Transverse colon (tissue), 4 donors: Measurements from ENCODE around the gene PCCA. TPM values are rescaled to one million over a fixed set of nuclear protein-coding genes. Genes with fewer than 3 reads are reported as not detected.

Experiments
- DNase-seq: peaks from one replicate; pipeline ENCODE4 v3.0.0-alpha.2; 2019
- H3K27ac ChIP-seq, 4 donors: fragments of 200-600 bp; sonication (generic); 2 replicates each; pipeline ENCODE4 v1.5.1; 2016 to 2018; ENCODE audit warnings: inconsistent platforms in 4 of 4
- H3K27me3 ChIP-seq: fragments of 200-600 bp; sonication (generic); 2 replicates; pipeline ENCODE4 v1.5.1; 2017; ENCODE audit warnings: inconsistent platforms
- H3K36me3 ChIP-seq, 4 donors: fragments of 200-600 bp; sonication (generic); 2 replicates each; pipeline ENCODE4 v1.5.1; 2017 to 2019; ENCODE audit warnings: inconsistent platforms in 4 of 4
- H3K4me1 ChIP-seq, 4 donors: fragments of 200-600 bp; sonication (generic); 2 replicates each; pipeline ENCODE4 v1.5.1; 2017 to 2020; ENCODE audit warnings: inconsistent platforms in 4 of 4
- H3K4me3 ChIP-seq, 4 donors: fragments of 200-600 bp; sonication (generic); 1 replicate in 1 of 4; 2 replicates in 3 of 4; pipeline versions ENCODE4 v1.5.1 to v1.6.1; 2017 to 2019; ENCODE audit warnings: inconsistent platforms in 4 of 4
- H3K9me3 ChIP-seq, 2 donors: fragments of 200-600 bp; sonication (generic); 2 replicates each; pipeline ENCODE4 v1.5.1; 2017 to 2019; ENCODE audit warnings: inconsistent platforms in 2 of 2
- EP300 ChIP-seq: sonication (generic); formaldehyde crosslinking; IDR thresholded peaks from one replicate; pipeline ENCODE4 v1.6.1; 2017; ENCODE audit warnings: antibody characterized with exemption, low read depth
- POLR2A ChIP-seq: fragments of 450-650 bp; IDR thresholded peaks from one replicate; pipeline ENCODE4 v1.6.1; 2016; ENCODE audit warnings: antibody characterized with exemption, mild to moderate bottlenecking, moderate library complexity
- POLR2AphosphoS5 ChIP-seq, 3 donors: sonication (generic); formaldehyde crosslinking; IDR thresholded peaks; one replicate each; pipeline ENCODE4 v1.6.1; 2016; ENCODE audit warnings: antibody characterized with exemption in 3 of 3
- WGBS, 2 donors: methylation state at CpG; one replicate each; pipeline ENCODE4 v1.1.5; 2018; ENCODE audit warnings: low coverage in 1 of 2; 5-methylcytosine and 5-hydroxymethylcytosine counted together
- in situ Hi-C, 4 donors: fragments of 200-750 bp; cut with MboI; loops; one replicate each; pipeline versions ENCODE4 v1.15.0 to v1.15.1; 2017; ENCODE audit warnings: low sequenced_read_pairs in 3 of 4, low pct_ligation_motif_present in 1 of 4, low pct_unique_long_range_greater_than_20kb in 1 of 4
- intact Hi-C: fragments of 100-400 bp; cut with DNase I; formaldehyde crosslinking; loops from one replicate; pipeline ENCODE4 v1.15.1; 2023; ENCODE audit warnings: low total_unique reads
- total RNA-seq, 4 donors: library from RNA; depleted of rRNA; stranded (reverse); fragments of >200 nt; gene quantifications; one replicate each; pipeline ENCODE4 v1.1.0, GENCODE V29; 2016
- TF ChIP-seq, protein P1 (sequence below), 5 experiments: fragments of 200-600 bp in 3 of 5; fragments of 450-650 bp in 2 of 5; sonication (generic) in 3 of 5; IDR thresholded peaks; 1 replicate in 2 of 5; 2 replicates in 3 of 5; pipeline ENCODE4 v1.5.1; 2016 to 2017; ENCODE audit warnings: antibody characterized with exemption in 5 of 5, inconsistent platforms in 3 of 5, mild to moderate bottlenecking in 2 of 5, moderate library complexity in 1 of 5

The PCCA gene
- total RNA-seq, 4 donors from 2014 or later = 13.1 to 87.8 (median 74.6) TPM

DNA sequence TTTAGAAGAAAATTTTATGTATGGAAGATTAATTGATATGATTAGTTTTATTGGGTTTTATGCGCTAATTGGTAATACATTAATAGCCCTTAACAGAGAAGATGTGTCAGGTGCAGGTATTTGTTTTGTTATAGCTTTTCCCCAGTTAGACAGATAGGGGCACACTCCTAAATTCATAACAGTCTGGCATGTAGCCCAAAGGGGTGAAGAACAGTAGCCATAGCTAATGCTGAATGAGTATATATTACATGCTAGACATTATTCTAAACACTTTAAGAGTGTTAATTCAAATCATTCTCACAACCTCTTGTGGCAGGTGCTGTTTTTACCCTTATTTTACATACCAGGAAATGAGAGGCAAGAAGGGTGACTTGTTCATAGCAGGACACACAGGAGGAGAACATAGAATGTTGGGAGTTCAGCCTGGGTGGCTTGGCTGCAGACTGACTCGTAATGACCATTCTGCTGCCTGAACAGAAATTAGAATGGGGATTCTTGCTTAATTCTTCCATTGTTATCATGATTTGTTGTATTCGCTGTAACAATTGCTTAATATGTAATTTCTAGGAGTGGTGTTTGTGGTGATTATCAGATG lies 20.1 kb downstream of the PCCA start:
- Histone ChIP-seq H3K27ac (no peak overlapping the region), H3K9me3 (no peaks in the 10 kb centered on the region), H3K4me1 (peaks cover 0 to 21% (median 5%) of the 10 kb centered on the region in 4 donors), H3K36me3 (peaks cover 0 to 7% (median 1%) of the 10 kb centered on the region in 4 donors), H3K4me3 (no peak overlapping the region), H3K27me3 (no peaks in the 10 kb centered on the region)
- no peak for DNase-seq
- intact Hi-C loops = no loop called here
- in situ Hi-C loops = no loop called here
- TF ChIP-seq, protein P1, sequence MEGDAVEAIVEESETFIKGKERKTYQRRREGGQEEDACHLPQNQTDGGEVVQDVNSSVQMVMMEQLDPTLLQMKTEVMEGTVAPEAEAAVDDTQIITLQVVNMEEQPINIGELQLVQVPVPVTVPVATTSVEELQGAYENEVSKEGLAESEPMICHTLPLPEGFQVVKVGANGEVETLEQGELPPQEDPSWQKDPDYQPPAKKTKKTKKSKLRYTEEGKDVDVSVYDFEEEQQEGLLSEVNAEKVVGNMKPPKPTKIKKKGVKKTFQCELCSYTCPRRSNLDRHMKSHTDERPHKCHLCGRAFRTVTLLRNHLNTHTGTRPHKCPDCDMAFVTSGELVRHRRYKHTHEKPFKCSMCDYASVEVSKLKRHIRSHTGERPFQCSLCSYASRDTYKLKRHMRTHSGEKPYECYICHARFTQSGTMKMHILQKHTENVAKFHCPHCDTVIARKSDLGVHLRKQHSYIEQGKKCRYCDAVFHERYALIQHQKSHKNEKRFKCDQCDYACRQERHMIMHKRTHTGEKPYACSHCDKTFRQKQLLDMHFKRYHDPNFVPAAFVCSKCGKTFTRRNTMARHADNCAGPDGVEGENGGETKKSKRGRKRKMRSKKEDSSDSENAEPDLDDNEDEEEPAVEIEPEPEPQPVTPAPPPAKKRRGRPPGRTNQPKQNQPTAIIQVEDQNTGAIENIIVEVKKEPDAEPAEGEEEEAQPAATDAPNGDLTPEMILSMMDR (IDR thresholded peaks at IDR 0.05) = no peak
- TF ChIP-seq POLR2A (no peak), EP300 (no peak), POLR2AphosphoS5 (IDR thresholded peaks at IDR 0.05) (no peak)
- WGBS, 2 donors = 73 to 80% methylated on average over 3 of the region's 3 CpGs

- in situ Hi-C loops (no loop called here), intact Hi-C loops (no loop called here)
- DNase-seq = no peak
- H3K4me3 ChIP-seq = no peak overlapping the region
- WGBS, 2 donors = 88 to 100% methylated on average over 2 of the region's 2 CpGs
- H3K36me3 ChIP-seq = peaks cover 0 to 9% (median 2%) of the 10 kb centered on the region in 4 donors
- H3K27ac ChIP-seq = no peak overlapping the region
- no peaks in the 10 kb centered on the region for H3K9me3 ChIP-seq
- no peaks in the 10 kb centered on the region for H3K27me3 ChIP-seq
- peaks cover 0 to 17% (median 5%) of the 10 kb centered on the region in 4 donors for H3K4me1 ChIP-seq
- TF ChIP-seq EP300 (no peak), POLR2A (no peak), POLR2AphosphoS5 (IDR thresholded peaks at IDR 0.05) (no peak)
- TF ChIP-seq, protein P1 (IDR thresholded peaks at IDR 0.05) = no peak
These were observed 21.4 kb downstream of the PCCA start for GRCh38 chr13:100110269-100110668.

- no peak overlapping the region for H3K4me3 ChIP-seq
- TF ChIP-seq EP300 (no peak), POLR2AphosphoS5 (IDR thresholded peaks at IDR 0.05) (no peak), POLR2A (no peak)
- TF ChIP-seq, protein P1 (IDR thresholded peaks at IDR 0.05) = no peak
- H3K27ac ChIP-seq = no peak overlapping the region
- WGBS, 2 donors = 55 to 58% methylated on average over 5 to 7 of the region's 7 CpGs
- in situ Hi-C loops (no loop called here), intact Hi-C loops (no loop called here)
- no peaks in the 10 kb centered on the region for H3K9me3 ChIP-seq
- peaks cover 0 to 7% (median 0%) of the 10 kb centered on the region in 4 donors for H3K4me1 ChIP-seq
- no peaks in the 10 kb centered on the region for H3K27me3 ChIP-seq
- no peak for DNase-seq
- peaks cover 0 to 13% (median 2%) of the 10 kb centered on the region in 4 donors for H3K36me3 ChIP-seq
These were observed 23.4 kb downstream of the PCCA start for GRCh38 chr13:100112186-100112838.

- Histone ChIP-seq H3K36me3 (peaks cover 0 to 21% (median 2%) of the 10 kb centered on the region in 4 donors), H3K4me1 (peaks cover 0 to 7% (median 0%) of the 10 kb centered on the region in 4 donors), H3K9me3 (no peaks in the 10 kb centered on the region), H3K4me3 (no peak overlapping the region), H3K27ac (no peak overlapping the region), H3K27me3 (no peaks in the 10 kb centered on the region)
- in situ Hi-C loops (no loop called here), intact Hi-C loops (no loop called here)
- TF ChIP-seq POLR2AphosphoS5 (IDR thresholded peaks at IDR 0.05) = no peak
- no peak for TF ChIP-seq EP300
- TF ChIP-seq, protein P1 (IDR thresholded peaks at IDR 0.05) = no peak
- no peak for TF ChIP-seq POLR2A
- 77 to 80% methylated on average over 1 of the region's 1 CpG for WGBS, 2 donors
- DNase-seq = no peak
These were observed 26.9 kb downstream of the PCCA start for GRCh38 chr13:100115693-100116254.
